GM18861 (cell line): ENCODE results near the gene SERPINH1.

Experiments
- ATAC-seq: cut with Tn5 transposase; IDR thresholded peaks from one replicate; pipeline ENCODE4 v1.9.1; 2021; ENCODE audit not compliant: unreplicated experiment

SERPINH1 gene

GRCh38 chr11:75594211-75594610 is 32.2 kb downstream of the SERPINH1 start:
- ATAC-seq: no peak

- ATAC-seq: no peak
Observed at GRCh38 chr11:75595429-75595828, 33.4 kb downstream of the SERPINH1 start.

- ATAC-seq: no peak
Observed at GRCh38 chr11:75596914-75597313, 34.9 kb downstream of the SERPINH1 start.

- ATAC-seq: no peak
Observed at GRCh38 chr11:75597636-75598035, 35.6 kb downstream of the SERPINH1 start.

- no peak for ATAC-seq
Observed at GRCh38 chr11:75598264-75598663, 36.2 kb downstream of the SERPINH1 start.

GRCh38 chr11:75598900-75599299 is 36.8 kb downstream of the SERPINH1 start:
- no peak for ATAC-seq

- ATAC-seq: no peak
Observed at GRCh38 chr11:75600356-75600755, 38.3 kb downstream of the SERPINH1 start.

GRCh38 chr11:75601494-75601893 is 39.4 kb downstream of the SERPINH1 start:
- no peak for ATAC-seq

GRCh38 chr11:75602951-75603350 is 40.9 kb downstream of the SERPINH1 start:
- ATAC-seq: no peak

GRCh38 chr11:75603791-75604736 is 42.0 kb downstream of the SERPINH1 start:
- ATAC-seq: no peak

- no peak for ATAC-seq
Observed at GRCh38 chr11:75606099-75606498, 44.0 kb downstream of the SERPINH1 start.

GRCh38 chr11:75611823-75612222 is 49.8 kb downstream of the SERPINH1 start:
- ATAC-seq: no peak

- no peak for ATAC-seq
Observed at GRCh38 chr11:75615751-75616150, 53.7 kb downstream of the SERPINH1 start.

- no peak for ATAC-seq
Observed at GRCh38 chr11:75616281-75616680, 54.2 kb downstream of the SERPINH1 start.
